Keratinocyte (primary cell): ENCODE data around the gene BOLA3. TPM values are rescaled to one million over a fixed set of nuclear protein-coding genes. Genes with fewer than 3 reads are reported as not detected.

Experiments used
- DNase-seq: peaks from one replicate; pipeline ENCODE4 v3.0.0-alpha.2; 2011; ENCODE audit warnings: low read depth, missing footprints, low spot score
- FAIRE-seq: peaks from 2 replicates; lab custom pipeline; 2011; peaks lifted over from hg19 to GRCh38; lab: Jason Lieb, UNC
- H2AFZ ChIP-seq: 2 replicates; pipeline ENCODE4 v1.6.0; 2012; ENCODE audit warnings: low read length, control low read depth, inconsistent platforms; ENCODE audit not compliant: control insufficient read depth
- H3K27ac ChIP-seq: 2 replicates; pipeline ENCODE4 v1.5.1; 2011; ENCODE audit warnings: low read length; ENCODE audit not compliant: control insufficient read depth, insufficient read depth
- H3K27me3 ChIP-seq: 3 replicates; pipeline ENCODE4 v1.6.0; 2011; ENCODE audit warnings: low read length; ENCODE audit not compliant: control insufficient read depth, insufficient read depth; ENCODE audit errors: extremely low read depth
- H3K36me3 ChIP-seq, 2 experiments: 2 replicates in 1 of 2; 3 replicates in 1 of 2; pipeline ENCODE4 v1.5.1; 2011; ENCODE audit warnings: low read length in 2 of 2, mild to moderate bottlenecking in 1 of 2; ENCODE audit not compliant: control insufficient read depth in 2 of 2, insufficient read depth in 2 of 2; ENCODE audit errors: extremely low read depth in 1 of 2
- H3K4me1 ChIP-seq: 3 replicates; pipeline ENCODE4 v1.5.1; 2011; ENCODE audit warnings: low read length; ENCODE audit not compliant: control insufficient read depth, insufficient read depth; ENCODE audit errors: extremely low read depth
- H3K4me2 ChIP-seq: 3 replicates; pipeline ENCODE4 v1.6.0; 2011; ENCODE audit warnings: low read depth, low read length; ENCODE audit not compliant: control insufficient read depth, insufficient read depth; ENCODE audit errors: extremely low read depth
- H3K4me3 ChIP-seq, 3 experiments: fragments of 200-600 bp in 1 of 3; sonication (generic) in 1 of 3; 2 replicates in 2 of 3; 3 replicates in 1 of 3; pipeline ENCODE4 v1.5.1; 2011 to 2016; ENCODE audit warnings: low read length in 3 of 3, mild to moderate bottlenecking in 3 of 3, control low read depth in 2 of 3, inconsistent platforms in 1 of 3, low read depth in 1 of 3, mixed read lengths in 1 of 3, mixed run types in 1 of 3, moderate library complexity in 1 of 3; ENCODE audit not compliant: control insufficient read depth in 2 of 3, insufficient read depth in 2 of 3; ENCODE audit errors: extremely low read depth in 1 of 3
- H3K79me2 ChIP-seq: 2 replicates; pipeline ENCODE4 v1.6.0; 2012; ENCODE audit warnings: low read length; ENCODE audit not compliant: control insufficient read depth, insufficient read depth
- H3K9ac ChIP-seq: 3 replicates; pipeline ENCODE4 v1.6.0; 2011; ENCODE audit warnings: low read length; ENCODE audit not compliant: control insufficient read depth, insufficient read depth; ENCODE audit errors: extremely low read depth
- H3K9me1 ChIP-seq: 3 replicates; pipeline ENCODE4 v1.6.0; 2011; ENCODE audit warnings: low read length; ENCODE audit not compliant: control insufficient read depth, insufficient read depth; ENCODE audit errors: extremely low read depth
- H3K9me3 ChIP-seq: 2 replicates; pipeline ENCODE4 v1.5.1; 2012; ENCODE audit warnings: low read depth, low read length; ENCODE audit not compliant: control insufficient read depth
- H4K20me1 ChIP-seq: 3 replicates; pipeline ENCODE4 v1.6.0; 2011; ENCODE audit warnings: low read length; ENCODE audit not compliant: control insufficient read depth, insufficient read depth; ENCODE audit errors: extremely low read depth
- CTCF ChIP-seq, 3 experiments: IDR thresholded peaks in 1 of 3; conservative IDR thresholded peaks in 1 of 3; optimal IDR thresholded peaks in 1 of 3; 2 replicates in 2 of 3; 3 replicates in 1 of 3; pipeline versions ENCODE3 to v1.5.1; 2011; ENCODE audit warnings: low read length in 3 of 3, mild to moderate bottlenecking in 3 of 3, moderate library complexity in 2 of 3, control low read depth in 1 of 3, inconsistent platforms in 1 of 3; ENCODE audit not compliant: insufficient read depth in 2 of 3; ENCODE audit errors: extremely low read depth in 1 of 3
- EZH2 ChIP-seq: IDR thresholded peaks from one replicate; pipeline ENCODE4 v1.6.1; 2012; ENCODE audit warnings: inconsistent platforms, mild to moderate bottlenecking, low read length, moderate library complexity
- dilution Hi-C: fragments of 300-500 bp; cut with MboI; formaldehyde crosslinking; loops from one replicate; pipeline ENCODE4 v1.7.0; 2020; ENCODE audit warnings: low sequenced_read_pairs; ENCODE audit not compliant: extremely low pct_ligation_motif_present
- polyA plus RNA-seq, 5 experiments: library from polyadenylated mRNA; depleted of rRNA in 3 of 5; stranded (reverse) in 3 of 5; stranded (forward) in 1 of 5; unstranded in 1 of 5; fragments of >200 nt; gene quantifications; 1 replicate in 1 of 5; 2 replicates in 3 of 5; 3 replicates in 1 of 5; pipeline versions ENCODE4 v1.2.1 to v1.2.3, GENCODE V29; 2011 to 2012; ENCODE audit warnings: missing spikeins in 2 of 5, low read depth in 1 of 5, low replicate concordance in 1 of 5

Gene BOLA3
- polyA plus RNA-seq, 1 donor (not counting 4 experiments of a cell fraction or from before 2014, with no cell fraction given) = 116 TPM

GRCh38 chr2:74101574-74102300 is 46.0 kb downstream of the BOLA3 start:
- no peaks in the 10 kb centered on the region for H3K4me1 ChIP-seq
- no peaks in the 10 kb centered on the region for H3K9me1 ChIP-seq
- H3K9me3 ChIP-seq = no peaks in the 10 kb centered on the region
- H3K27me3 ChIP-seq = no peaks in the 10 kb centered on the region
- no peak overlapping the region for H2AFZ ChIP-seq
- TF ChIP-seq EZH2 = no peak
- no peak for TF ChIP-seq CTCF (optimal IDR thresholded peaks at IDR 0.05 in 1 of 3, IDR thresholded peaks at IDR 0.05 in 1 of 3, conservative IDR thresholded peaks at IDR 0.05 in 1 of 3; ENCODE audit: extremely low read depth in 1 of 3, insufficient read depth in 2 of 3, low read length in 3 of 3)
- no peak overlapping the region for H3K4me3 ChIP-seq
- FAIRE-seq (no peak), DNase-seq (no peak)
- no peak overlapping the region for H3K4me2 ChIP-seq
- H3K36me3 ChIP-seq = peaks cover 16 to 19% of the 10 kb centered on the region in 2 experiments
- dilution Hi-C loops = no loop called here
- no peaks in the 10 kb centered on the region for H4K20me1 ChIP-seq
- no peak overlapping the region for H3K9ac ChIP-seq
- H3K79me2 ChIP-seq = no peaks in the 10 kb centered on the region
- no peak overlapping the region for H3K27ac ChIP-seq

GRCh38 chr2:74100254-74101216 is 47.2 kb downstream of the BOLA3 start:
- dilution Hi-C loops = no loop called here
- FAIRE-seq (no peak), DNase-seq (no peak)
- H3K27ac ChIP-seq = no peak overlapping the region
- H3K9me3 ChIP-seq = no peaks in the 10 kb centered on the region
- H3K4me2 ChIP-seq = no peak overlapping the region
- H3K9ac ChIP-seq = no peak overlapping the region
- H3K79me2 ChIP-seq = no peaks in the 10 kb centered on the region
- no peaks in the 10 kb centered on the region for H3K4me1 ChIP-seq
- no peak for TF ChIP-seq CTCF (optimal IDR thresholded peaks at IDR 0.05 in 1 of 3, IDR thresholded peaks at IDR 0.05 in 1 of 3, conservative IDR thresholded peaks at IDR 0.05 in 1 of 3; ENCODE audit: extremely low read depth in 1 of 3, insufficient read depth in 2 of 3, low read length in 3 of 3)
- TF ChIP-seq EZH2 = no peak
- H3K27me3 ChIP-seq = no peaks in the 10 kb centered on the region
- no peaks in the 10 kb centered on the region for H3K9me1 ChIP-seq
- H3K4me3 ChIP-seq = no peak overlapping the region
- H4K20me1 ChIP-seq = no peaks in the 10 kb centered on the region
- H3K36me3 ChIP-seq = peaks cover 16 to 19% of the 10 kb centered on the region in 2 experiments
- H2AFZ ChIP-seq = no peak overlapping the region
